DLD1 (cell line): ENCODE results near the gene UQCR11.

Experiments
- in situ Hi-C: cut with HindIII; loops from 2 replicates; pipeline ENCODE4 v1.10.0; 2017; ENCODE audit warnings: low sequenced_read_pairs

Gene UQCR11

GRCh38 chr19:1572795-1573194 is 32.5 kb downstream of the UQCR11 start:
- in situ Hi-C loops: no loop called here

- in situ Hi-C loops: no loop called here
These were observed 33.9 kb downstream of the UQCR11 start for GRCh38 chr19:1571358-1571757.

GRCh38 chr19:1570836-1571235 is 34.4 kb downstream of the UQCR11 start:
- in situ Hi-C loops: no loop called here

GRCh38 chr19:1569997-1570396 is 35.3 kb downstream of the UQCR11 start:
- in situ Hi-C loops: no loop called here

GRCh38 chr19:1568320-1569019 is 36.8 kb downstream of the UQCR11 start, which contains the start of gene MEX3D:
Gene MEX3D (minus strand): TSS chr19:1568325. CDS start chr19:1568058, 267 bp downstream.
- in situ Hi-C loops: no loop called here

GRCh38 chr19:1567848-1568227 is 37.4 kb downstream of the UQCR11 start:
- in situ Hi-C loops: no loop called here

GRCh38 chr19:1567116-1567847 is 38.0 kb downstream of the UQCR11 start:
- in situ Hi-C loops: no loop called here

GRCh38 chr19:1566392-1567115 is 38.7 kb downstream of the UQCR11 start:
- in situ Hi-C loops: no loop called here

GRCh38 chr19:1563251-1563650 is 42.0 kb downstream of the UQCR11 start:
- in situ Hi-C loops: no loop called here

GRCh38 chr19:1561236-1561842 is 43.9 kb downstream of the UQCR11 start:
- in situ Hi-C loops: no loop called here

- in situ Hi-C loops: no loop called here
These were observed 44.9 kb downstream of the UQCR11 start for GRCh38 chr19:1560286-1560882.

GRCh38 chr19:1558552-1558951 is 46.7 kb downstream of the UQCR11 start:
- in situ Hi-C loops: no loop called here

- in situ Hi-C loops: no loop called here
These were observed 48.7 kb downstream of the UQCR11 start for GRCh38 chr19:1556390-1557070.

GRCh38 chr19:1555487-1556389 is 49.5 kb downstream of the UQCR11 start:
- in situ Hi-C loops: no loop called here

GRCh38 chr19:1554968-1555367 is 50.3 kb downstream of the UQCR11 start:
- in situ Hi-C loops: no loop called here

- in situ Hi-C loops: no loop called here
These were observed 51.8 kb downstream of the UQCR11 start for GRCh38 chr19:1553415-1553814.

GRCh38 chr19:1551068-1552040 is 53.9 kb downstream of the UQCR11 start:
- in situ Hi-C loops: no loop called here

GRCh38 chr19:1549332-1549945 is 55.8 kb downstream of the UQCR11 start:
- in situ Hi-C loops: no loop called here
